Measurements from ENCODE around the gene MSMP.

- TF ChIP-seq CTCF (IDR thresholded peaks at IDR 0.05) (no peak), POLR2A (IDR thresholded peaks at IDR 0.05) (no peak)
Observed at GRCh38 chr9:35791297-35791921, 37.3 kb upstream of the MSMP start, which contains the start of gene NPR2.
